ENCODE measurements around the gene ENTR1.

ENTR1 gene

GRCh38 chr9:136358888-136359287 lies 51.5 kb downstream of the ENTR1 start:
- Histone ChIP-seq H3K27me3 (ENCODE audit: control insufficient read depth in 5 of 5, insufficient read depth in 4 of 5, low read length in 5 of 5) (no peaks in the 10 kb centered on the region), H3K4me3 (ENCODE audit: low read depth in 1 of 5, low read length in 5 of 5) (no peak overlapping the region), H3K36me3 (ENCODE audit: control insufficient read depth in 5 of 5, insufficient read depth in 5 of 5, low read length in 5 of 5) (peaks cover 0 to 35% (median 15%) of the 10 kb centered on the region in 5 donors), H3K9ac (ENCODE audit: low read length in 5 of 5) (no peak overlapping the region), H3K27ac (ENCODE audit: low read depth, low read length) (no peak overlapping the region), H3K4me1 (ENCODE audit: control insufficient read depth in 5 of 5, insufficient read depth in 5 of 5, low read length in 5 of 5) (peaks cover 0 to 28% (median 24%) of the 10 kb centered on the region in 5 donors), H3K9me3 (ENCODE audit: control insufficient read depth in 5 of 5, low read length in 5 of 5) (peaks cover 0 to 2% (median 0%) of the 10 kb centered on the region in 5 donors)

- Histone ChIP-seq H3K27me3 (ENCODE audit: control insufficient read depth in 5 of 5, insufficient read depth in 4 of 5, low read length in 5 of 5) (no peaks in the 10 kb centered on the region), H3K36me3 (ENCODE audit: control insufficient read depth in 5 of 5, insufficient read depth in 5 of 5, low read length in 5 of 5) (peaks cover 0 to 35% (median 15%) of the 10 kb centered on the region in 5 donors), H3K4me3 (ENCODE audit: low read depth in 1 of 5, low read length in 5 of 5) (no peak overlapping the region), H3K4me1 (ENCODE audit: control insufficient read depth in 5 of 5, insufficient read depth in 5 of 5, low read length in 5 of 5) (peaks cover 0 to 26% (median 22%) of the 10 kb centered on the region in 5 donors), H3K9ac (ENCODE audit: low read length in 5 of 5) (no peak overlapping the region), H3K9me3 (ENCODE audit: control insufficient read depth in 5 of 5, low read length in 5 of 5) (no peaks in the 10 kb centered on the region), H3K27ac (ENCODE audit: low read depth, low read length) (no peak overlapping the region)
Observed at GRCh38 chr9:136358016-136358415, 52.4 kb downstream of the ENTR1 start.

- Histone ChIP-seq H3K4me1 (ENCODE audit: control insufficient read depth in 5 of 5, insufficient read depth in 5 of 5, low read length in 5 of 5) (peaks cover 0 to 19% (median 15%) of the 10 kb centered on the region in 5 donors), H3K27ac (ENCODE audit: low read depth, low read length) (no peak overlapping the region), H3K36me3 (ENCODE audit: control insufficient read depth in 5 of 5, insufficient read depth in 5 of 5, low read length in 5 of 5) (peaks cover 0 to 35% (median 15%) of the 10 kb centered on the region in 5 donors)
Observed at GRCh38 chr9:136357202-136357725, 53.1 kb downstream of the ENTR1 start.

GRCh38 chr9:136355616-136356557 lies 54.5 kb downstream of the ENTR1 start:
- peaks cover 0 to 26% (median 15%) of the 10 kb centered on the region in 5 donors for H3K36me3 ChIP-seq (ENCODE audit: control insufficient read depth in 5 of 5, insufficient read depth in 5 of 5, low read length in 5 of 5)
- H3K4me3 ChIP-seq (ENCODE audit: low read depth in 1 of 5, low read length in 5 of 5) = no peak overlapping the region
- no peak overlapping the region for H3K9ac ChIP-seq (ENCODE audit: low read length in 5 of 5)
- peaks cover 0 to 12% (median 9%) of the 10 kb centered on the region in 5 donors for H3K4me1 ChIP-seq (ENCODE audit: control insufficient read depth in 5 of 5, insufficient read depth in 5 of 5, low read length in 5 of 5)
- no peaks in the 10 kb centered on the region for H3K27me3 ChIP-seq (ENCODE audit: control insufficient read depth in 5 of 5, insufficient read depth in 4 of 5, low read length in 5 of 5)
- H3K27ac ChIP-seq (ENCODE audit: low read depth, low read length) = no peak overlapping the region
- no peaks in the 10 kb centered on the region for H3K9me3 ChIP-seq (ENCODE audit: control insufficient read depth in 5 of 5, low read length in 5 of 5)

More at GRCh38 chr9:136357202-136357725, 53.1 kb downstream of the ENTR1 start:
- no peaks in the 10 kb centered on the region for H3K9me3 ChIP-seq (ENCODE audit: control insufficient read depth in 5 of 5, low read length in 5 of 5)
- H3K9ac ChIP-seq (ENCODE audit: low read length in 5 of 5) = no peak overlapping the region
- H3K4me3 ChIP-seq (ENCODE audit: low read depth in 1 of 5, low read length in 5 of 5) = no peak overlapping the region
- no peaks in the 10 kb centered on the region for H3K27me3 ChIP-seq (ENCODE audit: control insufficient read depth in 5 of 5, insufficient read depth in 4 of 5, low read length in 5 of 5)

GRCh38 chr9:136354592-136355085 lies 55.8 kb downstream of the ENTR1 start:
- Histone ChIP-seq H3K36me3 (ENCODE audit: control insufficient read depth in 5 of 5, insufficient read depth in 5 of 5, low read length in 5 of 5) (peaks cover 0 to 30% (median 14%) of the 10 kb centered on the region in 5 donors), H3K27me3 (ENCODE audit: control insufficient read depth in 5 of 5, insufficient read depth in 4 of 5, low read length in 5 of 5) (no peaks in the 10 kb centered on the region), H3K9me3 (ENCODE audit: control insufficient read depth in 5 of 5, low read length in 5 of 5) (no peaks in the 10 kb centered on the region), H3K27ac (ENCODE audit: low read depth, low read length) (no peak overlapping the region), H3K4me3 (ENCODE audit: low read depth in 1 of 5, low read length in 5 of 5) (no peak overlapping the region), H3K4me1 (ENCODE audit: control insufficient read depth in 5 of 5, insufficient read depth in 5 of 5, low read length in 5 of 5) (peaks cover 0 to 12% (median 4%) of the 10 kb centered on the region in 5 donors), H3K9ac (ENCODE audit: low read length in 5 of 5) (no peak overlapping the region)

- H3K9ac ChIP-seq (ENCODE audit: low read length in 5 of 5) = no peak overlapping the region
- H3K27ac ChIP-seq (ENCODE audit: low read depth, low read length) = no peak overlapping the region
- peaks cover 0 to 12% (median 4%) of the 10 kb centered on the region in 5 donors for H3K4me1 ChIP-seq (ENCODE audit: control insufficient read depth in 5 of 5, insufficient read depth in 5 of 5, low read length in 5 of 5)
- no peaks in the 10 kb centered on the region for H3K9me3 ChIP-seq (ENCODE audit: control insufficient read depth in 5 of 5, low read length in 5 of 5)
- no peaks in the 10 kb centered on the region for H3K27me3 ChIP-seq (ENCODE audit: control insufficient read depth in 5 of 5, insufficient read depth in 4 of 5, low read length in 5 of 5)
- no peak overlapping the region for H3K4me3 ChIP-seq (ENCODE audit: low read depth in 1 of 5, low read length in 5 of 5)
- H3K36me3 ChIP-seq (ENCODE audit: control insufficient read depth in 5 of 5, insufficient read depth in 5 of 5, low read length in 5 of 5) = peaks cover 0 to 27% (median 16%) of the 10 kb centered on the region in 5 donors
Observed at GRCh38 chr9:136353757-136354488, 56.5 kb downstream of the ENTR1 start.

- no peaks in the 10 kb centered on the region for H3K27me3 ChIP-seq (ENCODE audit: control insufficient read depth in 5 of 5, insufficient read depth in 4 of 5, low read length in 5 of 5)
- H3K9me3 ChIP-seq (ENCODE audit: control insufficient read depth in 5 of 5, low read length in 5 of 5) = no peaks in the 10 kb centered on the region
- peaks cover 0 to 12% (median 4%) of the 10 kb centered on the region in 5 donors for H3K4me1 ChIP-seq (ENCODE audit: control insufficient read depth in 5 of 5, insufficient read depth in 5 of 5, low read length in 5 of 5)
- no peak overlapping the region for H3K9ac ChIP-seq (ENCODE audit: low read length in 5 of 5)
- H3K36me3 ChIP-seq (ENCODE audit: control insufficient read depth in 5 of 5, insufficient read depth in 5 of 5, low read length in 5 of 5) = peaks cover 0 to 28% (median 18%) of the 10 kb centered on the region in 5 donors
- H3K27ac ChIP-seq (ENCODE audit: low read depth, low read length) = no peak overlapping the region
- no peak overlapping the region for H3K4me3 ChIP-seq (ENCODE audit: low read depth in 1 of 5, low read length in 5 of 5)
Observed at GRCh38 chr9:136353088-136353487, 57.3 kb downstream of the ENTR1 start.

GRCh38 chr9:136352682-136353081 lies 57.7 kb downstream of the ENTR1 start:
- no peaks in the 10 kb centered on the region for H3K9me3 ChIP-seq (ENCODE audit: control insufficient read depth in 5 of 5, low read length in 5 of 5)
- peaks cover 0 to 25% (median 14%) of the 10 kb centered on the region in 5 donors for H3K36me3 ChIP-seq (ENCODE audit: control insufficient read depth in 5 of 5, insufficient read depth in 5 of 5, low read length in 5 of 5)
- H3K4me1 ChIP-seq (ENCODE audit: control insufficient read depth in 5 of 5, insufficient read depth in 5 of 5, low read length in 5 of 5) = peaks cover 0 to 12% (median 4%) of the 10 kb centered on the region in 5 donors
- H3K4me3 ChIP-seq (ENCODE audit: low read depth in 1 of 5, low read length in 5 of 5) = no peak overlapping the region
- no peak overlapping the region for H3K27ac ChIP-seq (ENCODE audit: low read depth, low read length)
- H3K27me3 ChIP-seq (ENCODE audit: control insufficient read depth in 5 of 5, insufficient read depth in 4 of 5, low read length in 5 of 5) = no peaks in the 10 kb centered on the region
- no peak overlapping the region for H3K9ac ChIP-seq (ENCODE audit: low read length in 5 of 5)

Measured in subcutaneous abdominal adipose tissue (tissue), 5 donors.